ENCODE measurements around the gene ALG3. TPM values are rescaled to one million over a fixed set of nuclear protein-coding genes. Genes with fewer than 3 reads are reported as not detected.

ALG3 gene
- polyA plus RNA-seq, 1 donor, result 25.5 TPM

GRCh38 chr3:184192889-184193288, 55.9 kb downstream of the ALG3 start:
- no peak for DNase-seq

Other genes starting within 250 kb of the ALG3 start
- gene ABCC5, start 231.1 kb downstream of the ALG3 start, polyA plus RNA-seq (ENCODE audit: insufficient read length), result 28.1 TPM
- gene HTR3D, start 217.2 kb downstream of the ALG3 start, polyA plus RNA-seq (ENCODE audit: insufficient read length), result not detected
- gene HTR3C, start 195.9 kb downstream of the ALG3 start, polyA plus RNA-seq (ENCODE audit: insufficient read length), result not detected
- gene HTR3E, start 151.9 kb downstream of the ALG3 start, polyA plus RNA-seq (ENCODE audit: insufficient read length), result 0.14 TPM
- 41.3 TPM for gene EIF2B5, start 113.6 kb downstream of the ALG3 start, polyA plus RNA-seq (ENCODE audit: insufficient read length)
- gene DVL3, start 93.6 kb downstream of the ALG3 start, polyA plus RNA-seq (ENCODE audit: insufficient read length), result 97.4 TPM
- 175 TPM for gene AP2M1, start 74.1 kb downstream of the ALG3 start, polyA plus RNA-seq (ENCODE audit: insufficient read length)
- gene ABCF3, start 62.8 kb downstream of the ALG3 start, polyA plus RNA-seq (ENCODE audit: insufficient read length), result 51.5 TPM
- gene VWA5B2, start 19.4 kb downstream of the ALG3 start, polyA plus RNA-seq (ENCODE audit: insufficient read length), result 0.63 TPM
- 1.0 TPM for gene EEF1AKMT4, start 710 bp upstream of the ALG3 start, polyA plus RNA-seq (ENCODE audit: insufficient read length)
- gene CAMK2N2, start 12.6 kb upstream of the ALG3 start, polyA plus RNA-seq (ENCODE audit: insufficient read length), result not detected
- not detected for gene ECE2, start 27.1 kb upstream of the ALG3 start, polyA plus RNA-seq (ENCODE audit: insufficient read length)
- 169 TPM for gene PSMD2, start 50.3 kb upstream of the ALG3 start, polyA plus RNA-seq (ENCODE audit: insufficient read length)
- 197 TPM for gene EIF4G1, start 65.6 kb upstream of the ALG3 start, polyA plus RNA-seq (ENCODE audit: insufficient read length)
- 9.7 TPM for gene FAM131A, start 88.6 kb upstream of the ALG3 start, polyA plus RNA-seq (ENCODE audit: insufficient read length)
- gene CLCN2, start 112.6 kb upstream of the ALG3 start, polyA plus RNA-seq (ENCODE audit: insufficient read length), result 4.8 TPM
- 42.2 TPM for gene POLR2H, start 112.7 kb upstream of the ALG3 start, polyA plus RNA-seq (ENCODE audit: insufficient read length)
- gene THPO, start 129.2 kb upstream of the ALG3 start, polyA plus RNA-seq (ENCODE audit: insufficient read length), result 2.5 TPM
- 18.7 TPM for gene CHRD, start 131.1 kb upstream of the ALG3 start, polyA plus RNA-seq (ENCODE audit: insufficient read length)